HEK293 (cell line): Measurements from ENCODE around the gene KCND2.

ENCODE experiments used
- CTCF ChIA-PET: fragments of 350-600 bp; formaldehyde crosslinking; extraction: SDS; loops from one replicate; lab custom pipeline; 2021; ENCODE audit warnings: antibody characterized with exemption; lab: Yijun Ruan, JAX
- POLR2A ChIA-PET: fragments of 300-600 bp; formaldehyde crosslinking; extraction: SDS; loops from one replicate; lab custom pipeline; 2020; ENCODE audit warnings: antibody characterized with exemption, inconsistent platforms; lab: Yijun Ruan, JAX
- H3K27ac ChIP-seq: fragments of 200-500 bp; sonication (Bioruptor generic); 2 replicates; pipeline ENCODE4 v1.5.1; 2014; ENCODE audit warnings: low read depth, low read length, control low read depth, inconsistent platforms; ENCODE audit errors: extremely low read depth
- H3K36me3 ChIP-seq, 2 experiments: fragments of 200-500 bp in 1 of 2; sonication (Bioruptor generic) in 1 of 2; 1 replicate in 1 of 2; 2 replicates in 1 of 2; pipeline ENCODE4 v1.5.1; 2014 to 2017; ENCODE audit warnings: inconsistent platforms in 2 of 2, low read length in 2 of 2; ENCODE audit not compliant: control insufficient read depth in 2 of 2, insufficient read depth in 1 of 2
- H3K4me1 ChIP-seq: fragments of 200-500 bp; sonication (Bioruptor generic); 2 replicates; pipeline ENCODE4 v1.5.1; 2014; ENCODE audit warnings: mild to moderate bottlenecking, low read length, inconsistent platforms; ENCODE audit not compliant: control insufficient read depth, insufficient read depth
- H3K4me3 ChIP-seq: 2 replicates; pipeline ENCODE4 v1.5.1; 2011; ENCODE audit warnings: low read depth, mild to moderate bottlenecking, control low read depth, low read length, moderate library complexity
- H3K9me3 ChIP-seq: fragments of 200-500 bp; sonication (Bioruptor generic); 2 replicates; pipeline ENCODE4 v1.5.1; 2014; ENCODE audit warnings: low read depth, low read length, inconsistent platforms; ENCODE audit not compliant: control insufficient read depth, insufficient read depth
- IKZF3 ChIP-seq: fragments of 450-650 bp; IDR thresholded peaks from 2 replicates; pipeline ENCODE4 v1.5.0; 2018; ENCODE audit warnings: missing biosample characterization, mild to moderate bottlenecking, missing genetic modification characterization, moderate library complexity
- MYNN ChIP-seq: fragments of 450-650 bp; formaldehyde crosslinking; IDR thresholded peaks from 2 replicates; pipeline ENCODE4 v1.5.1; 2016; ENCODE audit warnings: missing biosample characterization, missing genetic modification characterization, borderline replicate concordance
- OVOL3 ChIP-seq: fragments of 450-650 bp; formaldehyde crosslinking; IDR thresholded peaks from 2 replicates; pipeline ENCODE4 v1.5.1; 2016; ENCODE audit warnings: missing biosample characterization, missing genetic modification characterization
- REPIN1 ChIP-seq: fragments of 450-650 bp; formaldehyde crosslinking; IDR thresholded peaks from 2 replicates; pipeline ENCODE4 v1.5.1; 2017; ENCODE audit warnings: missing biosample characterization, missing genetic modification characterization, low read depth
- ZNF140 ChIP-seq: fragments of 450-650 bp; formaldehyde crosslinking; IDR thresholded peaks from 2 replicates; pipeline ENCODE4 v1.5.1; 2016; ENCODE audit warnings: missing biosample characterization, missing genetic modification characterization
- ZNF169 ChIP-seq: fragments of 450-650 bp; formaldehyde crosslinking; IDR thresholded peaks from 2 replicates; pipeline ENCODE4 v1.5.1; 2016; ENCODE audit warnings: missing biosample characterization, missing genetic modification characterization
- ZNF211 ChIP-seq: fragments of 450-650 bp; formaldehyde crosslinking; IDR thresholded peaks from 2 replicates; pipeline ENCODE4 v1.5.1; 2016; ENCODE audit warnings: low read depth, missing biosample characterization, missing genetic modification characterization
- ZNF239 ChIP-seq: fragments of 450-650 bp; formaldehyde crosslinking; IDR thresholded peaks from 2 replicates; pipeline ENCODE4 v1.5.1; 2016; ENCODE audit warnings: missing biosample characterization, missing genetic modification characterization
- ZNF341 ChIP-seq: fragments of 450-650 bp; formaldehyde crosslinking; IDR thresholded peaks from 2 replicates; pipeline ENCODE4; 2016; ENCODE audit warnings: low read depth, missing biosample characterization, missing genetic modification characterization
- ZNF366 ChIP-seq: fragments of 450-650 bp; formaldehyde crosslinking; conservative IDR thresholded peaks from 2 replicates; pipeline ENCODE4 v1.5.1; 2016; ENCODE audit warnings: missing biosample characterization, missing genetic modification characterization
- ZNF473 ChIP-seq: fragments of 450-650 bp; formaldehyde crosslinking; IDR thresholded peaks from 2 replicates; pipeline ENCODE4 v1.5.1; 2017; ENCODE audit warnings: missing biosample characterization, missing genetic modification characterization
- ZNF514 ChIP-seq: fragments of 450-650 bp; formaldehyde crosslinking; IDR thresholded peaks from 2 replicates; pipeline ENCODE4 v1.5.1; 2016; ENCODE audit warnings: missing biosample characterization, missing genetic modification characterization
- ZNF530 ChIP-seq: fragments of 450-650 bp; formaldehyde crosslinking; IDR thresholded peaks from 2 replicates; pipeline ENCODE4 v1.5.1; 2016; ENCODE audit warnings: low read depth, missing biosample characterization, missing genetic modification characterization
- ZNF621 ChIP-seq: fragments of 450-650 bp; formaldehyde crosslinking; IDR thresholded peaks from 2 replicates; pipeline ENCODE4 v1.5.1; 2017; ENCODE audit warnings: missing biosample characterization, missing genetic modification characterization
- ZNF639 ChIP-seq: fragments of 450-650 bp; formaldehyde crosslinking; IDR thresholded peaks from 2 replicates; pipeline ENCODE4 v1.5.1; 2016; ENCODE audit warnings: missing biosample characterization, missing genetic modification characterization
- ZNF660 ChIP-seq: fragments of 450-650 bp; IDR thresholded peaks from 2 replicates; pipeline ENCODE4 v1.5.1; 2018; ENCODE audit warnings: missing biosample characterization, mild to moderate bottlenecking, missing genetic modification characterization
- ZNF747 ChIP-seq: fragments of 450-650 bp; formaldehyde crosslinking; IDR thresholded peaks from 2 replicates; pipeline ENCODE4 v1.5.1; 2016; ENCODE audit warnings: missing biosample characterization, missing genetic modification characterization
- ZNF776 ChIP-seq: fragments of 450-650 bp; formaldehyde crosslinking; IDR thresholded peaks from 2 replicates; pipeline ENCODE4 v1.5.0; 2017; ENCODE audit warnings: missing biosample characterization, missing genetic modification characterization, borderline replicate concordance
- ZNF777 ChIP-seq: fragments of 450-650 bp; formaldehyde crosslinking; IDR thresholded peaks from 2 replicates; pipeline ENCODE4 v1.5.1; 2017; ENCODE audit warnings: missing biosample characterization, missing genetic modification characterization, borderline replicate concordance
- ZNF785 ChIP-seq: fragments of 450-650 bp; formaldehyde crosslinking; IDR thresholded peaks from 2 replicates; pipeline ENCODE4 v1.5.1; 2016; ENCODE audit warnings: missing biosample characterization, missing genetic modification characterization
- ZNF791 ChIP-seq: fragments of 450-650 bp; formaldehyde crosslinking; IDR thresholded peaks from 2 replicates; pipeline ENCODE4 v1.5.1; 2016; ENCODE audit warnings: missing biosample characterization, missing genetic modification characterization
- ZNF837 ChIP-seq: fragments of 450-650 bp; formaldehyde crosslinking; IDR thresholded peaks from 2 replicates; pipeline ENCODE4 v1.5.1; 2016; ENCODE audit warnings: missing biosample characterization, missing genetic modification characterization
- TF ChIP-seq, protein P1 (sequence below): fragments of 450-650 bp; formaldehyde crosslinking; IDR thresholded peaks from 2 replicates; pipeline ENCODE4 v1.5.1; 2017; ENCODE audit warnings: missing biosample characterization, missing genetic modification characterization
- TF ChIP-seq, protein P2 (sequence below): fragments of 450-650 bp; formaldehyde crosslinking; IDR thresholded peaks from 2 replicates; pipeline ENCODE4 v1.5.1; 2016; ENCODE audit warnings: missing biosample characterization, missing genetic modification characterization, low read depth
- TF ChIP-seq, protein P3 (sequence below): fragments of 450-650 bp; formaldehyde crosslinking; IDR thresholded peaks from 2 replicates; pipeline ENCODE4 v1.5.1; 2016; ENCODE audit warnings: missing biosample characterization, missing genetic modification characterization
- TF ChIP-seq, protein P4 (sequence below): fragments of 450-650 bp; formaldehyde crosslinking; IDR thresholded peaks from 2 replicates; pipeline ENCODE4 v1.5.1; 2016; ENCODE audit warnings: missing biosample characterization, missing genetic modification characterization

KCND2 gene

GRCh38 chr7:120680985-120681384 is 408.0 kb downstream of the KCND2 start:
- no peaks in the 10 kb centered on the region for H3K4me1 ChIP-seq
- H3K36me3 ChIP-seq = no peaks in the 10 kb centered on the region
- ChIA-PET POLR2A (no interaction called here), CTCF (no interaction called here)
- H3K9me3 ChIP-seq = no peaks in the 10 kb centered on the region
- H3K4me3 ChIP-seq = no peak overlapping the region
- no peak overlapping the region for H3K27ac ChIP-seq
- TF ChIP-seq ZNF514 (tag by site-specific recombination) (no peak), ZNF530 (tag by site-specific recombination) (no peak), ZNF341 (tag by site-specific recombination) (no peak), ZNF473 (no peak), ZNF639 (tag by site-specific recombination) (no peak), IKZF3 (tag by site-specific recombination) (no peak)

DNA sequence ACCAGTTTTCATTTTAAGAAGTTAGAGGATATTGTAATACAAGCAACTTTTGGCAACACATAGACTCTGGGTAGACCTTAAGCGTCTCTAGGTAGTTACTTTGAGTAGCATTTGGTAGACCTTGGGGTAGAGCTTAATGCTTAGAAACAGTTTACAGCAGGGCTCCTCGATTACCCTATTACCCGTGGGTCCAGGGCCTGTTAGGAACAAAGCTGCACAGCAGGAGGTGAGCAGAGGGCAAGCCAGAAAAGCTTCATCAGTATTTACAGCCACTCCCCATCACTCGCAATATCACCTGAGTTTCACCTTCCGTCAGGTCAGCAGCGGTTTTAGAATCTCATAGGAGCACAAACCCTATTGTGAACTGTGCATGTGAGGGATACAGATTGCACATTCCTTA is 411.5 kb downstream of the KCND2 start:
- CTCF ChIA-PET = no interaction called here
- no peak overlapping the region for H3K27ac ChIP-seq
- POLR2A ChIA-PET = no interaction called here
- H3K9me3 ChIP-seq = no peaks in the 10 kb centered on the region
- no peak overlapping the region for H3K4me3 ChIP-seq
- TF ChIP-seq ZNF776 (tag by site-specific recombination) (no peak), ZNF239 (tag by site-specific recombination) (no peak), ZNF777 (no peak), MYNN (tag by site-specific recombination) (no peak), ZNF837 (tag by site-specific recombination) (no peak), ZNF791 (no peak), ZNF785 (no peak), ZNF366 (tag by site-specific recombination) (no peak), REPIN1 (no peak), ZNF660 (tag by site-specific recombination) (no peak), ZNF169 (tag by site-specific recombination) (no peak), OVOL3 (no peak), ZNF621 (tag by site-specific recombination) (no peak), ZNF747 (tag by site-specific recombination) (no peak), ZNF140 (tag by site-specific recombination) (no peak), ZNF211 (tag by site-specific recombination) (no peak)
- TF ChIP-seq, protein P1, sequence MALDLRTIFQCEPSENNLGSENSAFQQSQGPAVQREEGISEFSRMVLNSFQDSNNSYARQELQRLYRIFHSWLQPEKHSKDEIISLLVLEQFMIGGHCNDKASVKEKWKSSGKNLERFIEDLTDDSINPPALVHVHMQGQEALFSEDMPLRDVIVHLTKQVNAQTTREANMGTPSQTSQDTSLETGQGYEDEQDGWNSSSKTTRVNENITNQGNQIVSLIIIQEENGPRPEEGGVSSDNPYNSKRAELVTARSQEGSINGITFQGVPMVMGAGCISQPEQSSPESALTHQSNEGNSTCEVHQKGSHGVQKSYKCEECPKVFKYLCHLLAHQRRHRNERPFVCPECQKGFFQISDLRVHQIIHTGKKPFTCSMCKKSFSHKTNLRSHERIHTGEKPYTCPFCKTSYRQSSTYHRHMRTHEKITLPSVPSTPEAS (tag by site-specific recombination) = no peak
- TF ChIP-seq, protein P2, sequence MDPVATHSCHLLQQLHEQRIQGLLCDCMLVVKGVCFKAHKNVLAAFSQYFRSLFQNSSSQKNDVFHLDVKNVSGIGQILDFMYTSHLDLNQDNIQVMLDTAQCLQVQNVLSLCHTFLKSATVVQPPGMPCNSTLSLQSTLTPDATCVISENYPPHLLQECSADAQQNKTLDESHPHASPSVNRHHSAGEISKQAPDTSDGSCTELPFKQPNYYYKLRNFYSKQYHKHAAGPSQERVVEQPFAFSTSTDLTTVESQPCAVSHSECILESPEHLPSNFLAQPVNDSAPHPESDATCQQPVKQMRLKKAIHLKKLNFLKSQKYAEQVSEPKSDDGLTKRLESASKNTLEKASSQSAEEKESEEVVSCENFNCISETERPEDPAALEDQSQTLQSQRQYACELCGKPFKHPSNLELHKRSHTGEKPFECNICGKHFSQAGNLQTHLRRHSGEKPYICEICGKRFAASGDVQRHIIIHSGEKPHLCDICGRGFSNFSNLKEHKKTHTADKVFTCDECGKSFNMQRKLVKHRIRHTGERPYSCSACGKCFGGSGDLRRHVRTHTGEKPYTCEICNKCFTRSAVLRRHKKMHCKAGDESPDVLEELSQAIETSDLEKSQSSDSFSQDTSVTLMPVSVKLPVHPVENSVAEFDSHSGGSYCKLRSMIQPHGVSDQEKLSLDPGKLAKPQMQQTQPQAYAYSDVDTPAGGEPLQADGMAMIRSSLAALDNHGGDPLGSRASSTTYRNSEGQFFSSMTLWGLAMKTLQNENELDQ (tag by site-specific recombination) = no peak
- TF ChIP-seq, protein P3, sequence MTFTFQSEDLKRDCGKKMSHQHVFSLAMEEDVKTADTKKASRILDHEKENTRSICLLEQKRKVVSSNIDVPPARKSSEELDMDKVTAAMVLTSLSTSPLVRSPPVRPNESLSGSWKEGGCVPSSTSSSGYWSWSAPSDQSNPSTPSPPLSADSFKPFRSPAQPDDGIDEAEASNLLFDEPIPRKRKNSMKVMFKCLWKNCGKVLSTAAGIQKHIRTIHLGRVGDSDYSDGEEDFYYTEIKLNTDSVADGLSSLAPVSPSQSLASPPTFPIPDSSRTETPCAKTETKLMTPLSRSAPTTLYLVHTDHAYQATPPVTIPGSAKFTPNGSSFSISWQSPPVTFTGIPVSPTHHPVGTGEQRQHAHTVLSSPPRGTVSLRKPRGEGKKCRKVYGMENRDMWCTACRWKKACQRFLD (tag by site-specific recombination) = no peak
- TF ChIP-seq, protein P4, sequence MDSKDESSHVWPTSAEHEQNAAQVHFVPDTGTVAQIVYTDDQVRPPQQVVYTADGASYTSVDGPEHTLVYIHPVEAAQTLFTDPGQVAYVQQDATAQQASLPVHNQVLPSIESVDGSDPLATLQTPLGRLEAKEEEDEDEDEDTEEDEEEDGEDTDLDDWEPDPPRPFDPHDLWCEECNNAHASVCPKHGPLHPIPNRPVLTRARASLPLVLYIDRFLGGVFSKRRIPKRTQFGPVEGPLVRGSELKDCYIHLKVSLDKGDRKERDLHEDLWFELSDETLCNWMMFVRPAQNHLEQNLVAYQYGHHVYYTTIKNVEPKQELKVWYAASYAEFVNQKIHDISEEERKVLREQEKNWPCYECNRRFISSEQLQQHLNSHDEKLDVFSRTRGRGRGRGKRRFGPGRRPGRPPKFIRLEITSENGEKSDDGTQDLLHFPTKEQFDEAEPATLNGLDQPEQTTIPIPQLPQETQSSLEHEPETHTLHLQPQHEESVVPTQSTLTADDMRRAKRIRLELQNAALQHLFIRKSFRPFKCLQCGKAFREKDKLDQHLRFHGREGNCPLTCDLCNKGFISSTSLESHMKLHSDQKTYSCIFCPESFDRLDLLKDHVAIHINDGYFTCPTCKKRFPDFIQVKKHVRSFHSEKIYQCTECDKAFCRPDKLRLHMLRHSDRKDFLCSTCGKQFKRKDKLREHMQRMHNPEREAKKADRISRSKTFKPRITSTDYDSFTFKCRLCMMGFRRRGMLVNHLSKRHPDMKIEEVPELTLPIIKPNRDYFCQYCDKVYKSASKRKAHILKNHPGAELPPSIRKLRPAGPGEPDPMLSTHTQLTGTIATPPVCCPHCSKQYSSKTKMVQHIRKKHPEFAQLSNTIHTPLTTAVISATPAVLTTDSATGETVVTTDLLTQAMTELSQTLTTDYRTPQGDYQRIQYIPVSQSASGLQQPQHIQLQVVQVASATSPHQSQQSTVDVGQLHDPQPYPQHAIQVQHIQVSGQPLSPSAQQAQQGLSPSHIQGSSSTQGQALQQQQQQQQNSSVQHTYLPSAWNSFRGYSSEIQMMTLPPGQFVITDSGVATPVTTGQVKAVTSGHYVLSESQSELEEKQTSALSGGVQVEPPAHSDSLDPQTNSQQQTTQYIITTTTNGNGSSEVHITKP (tag by site-specific recombination) = no peak
- no peaks in the 10 kb centered on the region for H3K36me3 ChIP-seq
- no peaks in the 10 kb centered on the region for H3K4me1 ChIP-seq
